GM18873 (cell line): ENCODE results near the gene ZBED1.
"Not testable (repeated sequence)": the region's sequence is repeated elsewhere in the genome, so short reads cannot be mapped to it uniquely, and the experiment has no call there.

ENCODE experiments used
- ATAC-seq: cut with Tn5 transposase; IDR thresholded peaks from one replicate; pipeline ENCODE4 v1.9.1; 2021; ENCODE audit warnings: mild to moderate bottlenecking, moderate library complexity, moderate number of reproducible peaks; ENCODE audit not compliant: unreplicated experiment, low FRiP score

ZBED1 gene

GRCh38 chrX:2520539-2520938 lies 19.8 kb upstream of the ZBED1 start:
- no peak for ATAC-seq

- ATAC-seq, result not testable (repeated sequence)
These were observed 18.9 kb upstream of the ZBED1 start for GRCh38 chrX:2519638-2520037.

DNA sequence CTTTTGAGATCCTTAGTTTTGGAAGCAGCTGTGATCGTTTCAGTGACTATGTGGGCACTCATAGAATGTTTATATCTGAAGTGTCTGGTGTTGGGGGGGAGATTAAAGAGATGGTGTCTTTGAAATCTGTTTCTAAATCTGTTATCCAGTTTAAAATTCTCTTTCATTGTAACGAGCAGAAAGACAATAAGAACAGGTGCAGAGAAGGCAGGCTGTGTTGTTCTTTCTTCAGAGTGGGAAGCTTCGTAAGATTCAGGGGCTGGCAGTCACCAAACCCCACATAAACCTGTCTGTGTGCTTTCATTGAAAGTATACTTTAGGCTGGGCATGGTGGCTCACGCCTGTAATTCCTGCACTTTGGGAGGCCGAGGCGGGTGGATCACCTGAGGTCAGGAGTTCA lies 16.3 kb upstream of the ZBED1 start:
- no peak for ATAC-seq

DNA sequence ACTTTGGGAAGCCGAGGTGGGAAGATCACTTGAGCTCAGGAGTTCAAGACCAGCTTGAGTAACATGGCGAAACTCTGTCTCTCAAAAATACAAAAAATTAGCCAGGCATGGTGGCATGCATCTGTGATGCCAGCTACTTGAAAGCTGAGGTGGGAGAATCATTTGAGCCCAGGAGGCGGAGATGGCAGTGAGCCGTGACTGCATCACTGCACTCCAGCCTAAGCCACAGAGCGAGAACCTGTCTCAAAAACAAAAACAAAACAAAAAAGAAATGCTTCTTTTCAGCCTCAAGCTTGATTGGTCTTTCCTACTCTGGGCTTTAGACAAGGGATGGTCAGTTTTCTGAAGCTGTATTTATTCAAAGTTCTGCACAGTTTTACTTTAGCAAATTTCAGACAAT lies 15.8 kb upstream of the ZBED1 start:
- ATAC-seq, result no peak

DNA sequence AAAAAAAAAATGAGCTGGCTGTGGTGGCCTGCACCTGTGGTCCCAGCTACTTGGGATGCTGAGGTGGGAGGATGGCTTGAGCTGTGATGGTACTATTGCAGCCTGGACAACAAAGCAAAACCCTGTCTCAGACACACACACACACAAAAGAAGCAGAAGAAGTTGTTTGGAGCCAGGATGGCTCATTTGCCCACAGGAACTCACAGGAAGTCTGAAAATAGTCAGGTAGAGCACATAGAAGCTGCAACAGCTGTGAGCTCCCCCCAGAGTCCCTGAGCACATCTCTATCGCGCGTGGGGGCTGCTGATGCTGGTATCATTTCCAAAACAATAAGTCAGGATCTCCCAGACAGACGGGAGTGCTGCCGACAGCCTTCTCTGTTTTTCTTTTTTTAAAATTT lies 13.4 kb upstream of the ZBED1 start:
- ATAC-seq, result no peak

GRCh38 chrX:2513121-2513664 lies 12.4 kb upstream of the ZBED1 start:
- ATAC-seq, result no peak

DNA sequence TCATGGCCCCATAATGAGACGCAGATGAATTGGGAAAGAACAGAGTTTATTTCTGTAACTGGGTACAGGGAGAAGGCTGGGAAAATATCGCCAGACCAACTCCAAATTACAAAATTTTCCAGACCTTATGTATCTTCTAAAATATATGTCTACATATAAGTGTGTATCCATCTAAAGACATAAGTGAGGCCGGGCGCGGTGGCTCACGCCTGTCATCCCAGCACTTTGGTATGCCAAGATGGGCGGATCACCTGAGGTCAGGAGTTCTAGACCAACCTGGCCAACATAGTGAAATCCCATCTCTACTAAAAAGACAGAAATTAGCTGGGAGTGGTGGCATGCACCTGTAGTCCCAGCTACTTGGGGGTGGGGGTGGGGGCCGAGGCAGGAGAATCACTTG lies 11.7 kb upstream of the ZBED1 start:
- ATAC-seq, result no peak

DNA sequence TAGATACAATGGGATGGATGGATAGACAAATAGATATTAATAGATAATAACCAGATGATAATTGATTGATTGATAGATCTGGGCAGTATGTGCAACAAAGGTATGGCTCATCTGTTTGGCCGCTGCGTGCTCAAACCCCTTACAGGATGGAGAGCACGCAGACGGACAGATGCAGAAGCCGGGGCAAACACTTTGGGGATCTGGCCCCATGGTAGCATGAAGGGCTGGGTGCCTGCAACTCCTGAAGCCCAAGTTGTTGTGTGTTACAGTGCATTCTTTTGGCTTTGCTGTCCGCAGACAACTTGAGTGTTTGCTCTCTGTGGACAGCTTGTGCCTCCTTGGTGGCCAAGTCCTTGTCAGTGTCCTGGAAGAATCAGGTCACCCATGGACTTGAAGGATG lies 10.6 kb upstream of the ZBED1 start:
- no peak for ATAC-seq

DNA sequence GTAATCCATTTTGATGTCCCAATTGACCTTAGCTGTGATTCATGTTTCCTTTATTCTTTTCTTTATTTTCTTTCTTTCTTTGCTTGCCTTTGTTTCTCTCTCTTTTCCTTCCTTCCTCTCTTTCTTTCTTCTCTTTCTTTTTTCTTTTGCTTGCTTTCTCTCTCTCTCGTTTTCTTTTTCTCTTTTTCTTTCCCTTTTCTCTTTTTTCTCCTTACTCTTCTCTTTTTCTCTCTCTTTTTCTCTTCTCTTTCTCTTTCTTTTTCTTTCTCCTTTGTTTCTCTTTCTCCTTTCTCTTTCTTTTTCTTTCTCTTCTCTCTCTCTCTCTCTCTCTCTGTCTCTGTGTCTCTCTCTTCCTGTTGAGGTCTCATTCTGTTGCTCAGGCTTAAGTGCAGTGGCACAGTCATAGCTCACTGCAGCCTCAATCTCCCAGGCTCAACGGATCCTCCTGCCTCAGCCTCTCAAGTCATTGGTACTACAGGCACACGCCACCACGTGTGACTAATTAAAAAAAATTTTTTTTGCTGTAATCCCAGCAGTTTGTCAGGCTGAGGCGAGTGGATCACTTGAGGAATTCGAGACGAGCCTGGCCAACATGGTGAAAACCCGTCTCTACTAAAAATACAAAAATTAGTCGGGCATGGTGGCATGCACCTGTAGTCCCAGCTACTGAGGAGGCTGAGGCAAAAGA lies 8.0 kb upstream of the ZBED1 start:
- no peak for ATAC-seq

- no peak for ATAC-seq
These were observed 7.3 kb upstream of the ZBED1 start for GRCh38 chrX:2507904-2508627.

DNA sequence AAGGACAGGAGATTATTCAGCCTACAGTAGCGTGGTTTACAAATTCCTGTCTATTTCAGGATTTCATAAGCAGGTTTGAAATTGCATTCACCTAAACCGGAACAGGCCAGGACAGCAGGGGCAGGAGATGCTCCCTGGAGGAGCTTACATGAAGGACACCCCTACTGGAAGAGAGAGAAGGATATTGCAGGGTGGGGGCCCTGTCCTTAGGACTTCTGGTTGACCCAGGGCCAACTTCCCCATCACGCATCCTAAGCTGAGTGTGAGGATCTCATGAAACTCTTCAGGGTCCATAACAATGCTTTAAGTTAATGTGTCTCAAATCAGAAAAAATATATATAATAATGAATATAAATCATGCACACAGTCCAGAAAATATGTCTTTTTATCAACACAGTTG lies 6.4 kb upstream of the ZBED1 start:
- ATAC-seq, result no peak

DNA sequence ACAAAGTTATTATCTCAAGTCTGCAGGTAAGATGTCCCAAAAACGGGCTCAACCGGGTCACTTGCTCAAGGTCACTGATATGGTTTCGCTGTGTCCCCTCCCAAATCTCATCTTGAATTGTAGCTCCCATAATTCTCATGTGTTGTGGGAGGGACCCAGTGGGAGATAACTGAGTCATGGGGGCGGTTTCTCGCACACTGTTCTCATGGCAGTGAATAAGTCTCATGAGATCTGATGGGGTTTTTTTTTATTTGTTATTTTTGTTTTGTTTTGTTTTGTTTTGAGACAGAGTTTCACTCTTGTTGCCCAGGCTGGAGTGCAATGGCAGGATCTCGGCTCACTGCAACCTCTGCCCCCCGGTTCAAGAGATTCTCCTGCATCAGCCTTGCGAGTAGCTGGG lies 4.6 kb upstream of the ZBED1 start:
- ATAC-seq, result not testable (repeated sequence)

GRCh38 chrX:2504706-2505332 lies 4.0 kb upstream of the ZBED1 start:
- ATAC-seq, result no peak

DNA sequence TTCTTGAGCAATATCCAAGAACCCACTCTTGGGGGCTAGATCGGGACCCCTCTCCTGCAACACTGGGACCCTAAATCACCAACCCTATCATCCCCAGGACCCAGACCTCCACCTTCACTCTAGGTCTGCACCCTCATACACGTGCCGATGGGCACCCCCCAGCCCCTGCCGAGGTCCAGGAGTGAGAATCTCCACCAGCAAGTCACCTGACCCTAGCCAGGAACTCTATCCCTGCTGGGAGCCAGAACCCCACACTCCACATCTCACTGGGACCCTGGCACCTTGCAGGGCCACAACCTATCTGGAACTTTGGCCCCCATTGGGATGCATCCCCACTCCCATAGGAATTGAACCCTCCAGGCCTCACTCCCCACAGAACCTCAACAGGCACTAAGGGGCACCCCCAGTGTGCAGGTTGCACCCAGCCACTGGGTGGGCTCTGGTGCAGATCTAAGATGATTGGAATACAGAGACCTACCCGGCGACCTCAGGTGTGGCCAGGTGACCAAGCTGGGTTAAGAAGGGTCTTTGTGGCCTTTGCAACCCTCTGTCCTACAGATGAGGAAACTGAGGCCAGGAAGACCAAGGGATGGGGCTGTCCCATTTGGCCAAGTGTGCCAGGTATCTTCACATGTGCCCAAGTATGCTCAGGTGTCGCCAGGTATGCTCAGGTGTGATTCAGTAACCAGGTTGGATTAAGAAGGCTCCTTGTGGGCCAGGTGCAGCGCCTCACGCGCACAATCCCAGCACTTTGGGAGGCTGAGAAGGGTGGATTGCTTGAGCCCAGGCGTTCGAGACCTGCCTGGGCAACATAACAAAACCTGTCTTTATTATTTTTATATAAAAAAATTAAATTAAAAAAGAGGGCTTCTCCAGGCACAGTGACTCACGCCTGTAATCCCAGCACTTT lies 3.1 kb upstream of the ZBED1 start:
- no peak for ATAC-seq

DNA sequence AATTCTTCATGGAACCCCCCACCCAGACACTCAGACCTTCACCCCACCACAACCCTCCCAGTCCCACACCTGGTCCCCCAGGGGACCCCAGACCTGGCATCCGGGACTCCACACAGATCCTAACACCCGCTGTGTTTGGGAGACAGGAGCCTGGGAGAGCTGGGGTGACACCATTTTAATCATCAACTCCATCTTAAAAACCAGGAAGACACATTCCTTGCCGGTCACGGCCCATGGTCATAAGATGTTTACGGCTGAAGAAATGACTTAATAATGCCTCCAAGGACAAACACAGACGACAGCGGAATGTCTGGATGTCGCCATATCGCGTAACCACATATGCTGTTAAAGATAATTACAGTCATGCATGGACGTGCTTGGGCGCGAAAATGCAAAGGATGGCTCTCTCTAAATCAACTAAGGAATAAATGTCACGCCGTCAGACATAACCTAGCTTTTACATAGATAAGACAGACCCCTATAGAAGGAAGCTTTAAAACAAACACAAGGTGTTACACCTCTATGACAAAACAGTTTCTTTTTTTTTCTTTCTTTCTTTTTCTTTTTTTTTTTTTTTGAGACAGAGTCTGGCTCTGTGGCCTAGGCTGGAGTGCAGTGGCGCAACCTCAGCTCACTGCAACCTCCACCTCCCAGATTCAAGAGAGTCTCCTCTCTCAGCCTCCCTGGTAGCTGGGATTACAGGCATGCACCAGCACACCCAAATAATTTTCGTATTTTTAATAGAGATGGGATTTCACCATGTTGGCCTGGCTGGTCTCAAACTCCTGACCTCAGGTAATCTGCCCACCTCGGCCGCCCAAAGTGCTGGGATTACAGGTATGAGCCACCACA lies 2.1 kb upstream of the ZBED1 start:
- no peak for ATAC-seq

GRCh38 chrX:2502120-2502667 lies 1.4 kb upstream of the ZBED1 start:
- no peak for ATAC-seq

GRCh38 chrX:2501559-2502102 lies 855 bp upstream of the ZBED1 start:
- no peak for ATAC-seq

GRCh38 chrX:2500091-2500802 lies 529 bp downstream of the ZBED1 start:
- ATAC-seq, result no peak
